ENCODE measurements around the gene SCUBE1. TPM values are rescaled to one million over a fixed set of nuclear protein-coding genes. Genes with fewer than 3 reads are reported as not detected.

Gene SCUBE1
- total and polyA plus RNA-seq, 8 donors, result 0.04 to 0.41 (median 0.12) TPM; not detected in 3

- Histone ChIP-seq H3K36me3 (peaks cover 0 to 36% (median 17%) of the 10 kb centered on the region in 3 donors), H3K9me3 (no peaks in the 10 kb centered on the region), H3K27me3 (no peaks in the 10 kb centered on the region), H3K27ac (no peak overlapping the region), H3K4me1 (no peaks in the 10 kb centered on the region), H3K4me3 (no peak overlapping the region)
- intact Hi-C loops (cut with DNase I), result no loop called here
- no peak for FAIRE-seq
- WGBS, 2 donors, result 89% methylated on average over 15 of the region's 15 CpGs
- no peak for ATAC-seq
- TF ChIP-seq, protein P1, sequence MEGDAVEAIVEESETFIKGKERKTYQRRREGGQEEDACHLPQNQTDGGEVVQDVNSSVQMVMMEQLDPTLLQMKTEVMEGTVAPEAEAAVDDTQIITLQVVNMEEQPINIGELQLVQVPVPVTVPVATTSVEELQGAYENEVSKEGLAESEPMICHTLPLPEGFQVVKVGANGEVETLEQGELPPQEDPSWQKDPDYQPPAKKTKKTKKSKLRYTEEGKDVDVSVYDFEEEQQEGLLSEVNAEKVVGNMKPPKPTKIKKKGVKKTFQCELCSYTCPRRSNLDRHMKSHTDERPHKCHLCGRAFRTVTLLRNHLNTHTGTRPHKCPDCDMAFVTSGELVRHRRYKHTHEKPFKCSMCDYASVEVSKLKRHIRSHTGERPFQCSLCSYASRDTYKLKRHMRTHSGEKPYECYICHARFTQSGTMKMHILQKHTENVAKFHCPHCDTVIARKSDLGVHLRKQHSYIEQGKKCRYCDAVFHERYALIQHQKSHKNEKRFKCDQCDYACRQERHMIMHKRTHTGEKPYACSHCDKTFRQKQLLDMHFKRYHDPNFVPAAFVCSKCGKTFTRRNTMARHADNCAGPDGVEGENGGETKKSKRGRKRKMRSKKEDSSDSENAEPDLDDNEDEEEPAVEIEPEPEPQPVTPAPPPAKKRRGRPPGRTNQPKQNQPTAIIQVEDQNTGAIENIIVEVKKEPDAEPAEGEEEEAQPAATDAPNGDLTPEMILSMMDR (IDR thresholded peaks at IDR 0.05), result no peak
- DNase-seq, result peak in 1 of 6 donors; percentile 49
These were observed 167.1 kb downstream of the SCUBE1 start for GRCh38 chr22:43176090-43176489.

GRCh38 chr22:43174941-43175531 is 168.1 kb downstream of the SCUBE1 start:
- TF ChIP-seq, protein P1 (IDR thresholded peaks at IDR 0.05), result no peak
- H3K27me3 ChIP-seq, result no peaks in the 10 kb centered on the region
- 89 to 94% methylated on average over 9 of the region's 9 CpGs for WGBS, 2 donors
- H3K4me3 ChIP-seq, result no peak overlapping the region
- DNase-seq, result peak in 1 of 6 donors; percentile 64
- H3K27ac ChIP-seq, result no peak overlapping the region
- H3K4me1 ChIP-seq, result no peaks in the 10 kb centered on the region
- intact Hi-C loops (cut with DNase I), result no loop called here
- no peak for FAIRE-seq
- ATAC-seq, result peak in 1 of 4 donors; percentile 14
- H3K36me3 ChIP-seq, result peaks cover 0 to 36% (median 17%) of the 10 kb centered on the region in 3 donors
- H3K9me3 ChIP-seq, result no peaks in the 10 kb centered on the region

- TF ChIP-seq, protein P1 (IDR thresholded peaks at IDR 0.05), result no peak
- DNase-seq (peak in 1 of 6 donors; percentile 72), FAIRE-seq (no peak), ATAC-seq (no peak)
- Histone ChIP-seq H3K27me3 (no peaks in the 10 kb centered on the region), H3K4me1 (no peaks in the 10 kb centered on the region), H3K4me3 (no peak overlapping the region), H3K27ac (no peak overlapping the region), H3K9me3 (no peaks in the 10 kb centered on the region), H3K36me3 (peaks cover 0 to 29% (median 12%) of the 10 kb centered on the region in 3 donors)
- WGBS, 2 donors, result 96% methylated on average over 39 of the region's 39 CpGs
- intact Hi-C loops (cut with DNase I), result no loop called here
These were observed 169.0 kb downstream of the SCUBE1 start for GRCh38 chr22:43173976-43174720.

DNA sequence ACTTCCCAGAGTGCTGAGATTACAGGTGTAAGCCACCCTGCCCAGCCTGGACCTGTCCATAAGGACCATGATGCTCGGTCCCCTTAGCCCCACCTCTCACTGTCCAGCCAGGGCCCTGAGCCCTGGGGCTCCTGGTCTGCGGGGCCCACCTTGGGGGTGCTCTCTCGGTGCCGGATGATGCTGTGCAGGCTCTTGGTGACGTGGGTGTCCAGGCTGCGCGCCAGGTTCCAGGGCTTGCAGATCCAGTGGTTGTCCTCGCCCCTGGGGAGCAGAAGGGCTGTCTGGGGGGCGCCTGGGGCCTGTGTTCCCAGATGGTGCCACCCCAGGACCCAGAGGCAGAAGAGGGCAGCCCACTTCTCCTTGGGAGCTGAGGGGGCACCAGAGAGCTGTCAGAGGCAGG is 169.6 kb downstream of the SCUBE1 start:
- Histone ChIP-seq H3K27ac (no peak overlapping the region), H3K9me3 (no peaks in the 10 kb centered on the region), H3K4me3 (no peak overlapping the region), H3K27me3 (no peaks in the 10 kb centered on the region), H3K4me1 (no peaks in the 10 kb centered on the region), H3K36me3 (peaks cover 0 to 24% (median 12%) of the 10 kb centered on the region in 3 donors)
- intact Hi-C loops (cut with DNase I), result no loop called here
- TF ChIP-seq, protein P1 (IDR thresholded peaks at IDR 0.05), result no peak
- ATAC-seq, result no peak
- 95 to 96% methylated on average over 9 of the region's 9 CpGs for WGBS, 2 donors
- peak in 1 of 6 donors; percentile 68 for DNase-seq
- FAIRE-seq, result no peak

GRCh38 chr22:43172191-43172590 is 171.0 kb downstream of the SCUBE1 start:
- 96 to 97% methylated on average over 19 of the region's 19 CpGs for WGBS, 2 donors
- Histone ChIP-seq H3K36me3 (peaks cover 0 to 24% (median 12%) of the 10 kb centered on the region in 3 donors), H3K9me3 (no peaks in the 10 kb centered on the region), H3K4me3 (no peak overlapping the region), H3K4me1 (no peaks in the 10 kb centered on the region), H3K27ac (no peak overlapping the region), H3K27me3 (no peaks in the 10 kb centered on the region)
- FAIRE-seq (no peak), ATAC-seq (no peak), DNase-seq (peak in 1 of 6 donors; percentile 34)
- intact Hi-C loops (cut with DNase I), result no loop called here
- TF ChIP-seq, protein P1 (IDR thresholded peaks at IDR 0.05), result no peak

Measured in pancreas (tissue), 10 donors.